Panc1 (cell line): ENCODE measurements around the gene CADPS2. TPM values are rescaled to one million over a fixed set of nuclear protein-coding genes. Genes with fewer than 3 reads are reported as not detected.

Source experiments
- ATAC-seq: fragments of 200-7000 bp; cut with Tn5 transposase; 2 replicates; pipeline ENCODE4 v1.9.1; 2020; ENCODE audit warnings: mild to moderate bottlenecking, moderate library complexity
- BruUV-seq: library from RNA; stranded (reverse); fragments of 400-500 nt; replicated peaks from 2 replicates; lab custom pipeline; 2021; lab: Mats Ljungman, UMichigan
- CTCF ChIA-PET: fragments of 300-600 bp; sonication (Branson Sonifier 250); formaldehyde crosslinking; loops from one replicate; lab custom pipeline; 2022; ENCODE audit warnings: antibody characterized with exemption; lab: Charles Lee
- POLR2A ChIA-PET: fragments of 300-600 bp; sonication (Branson Sonifier 250); formaldehyde crosslinking; loops from one replicate; lab custom pipeline; 2022; ENCODE audit warnings: antibody characterized with exemption; lab: Charles Lee
- DNase-seq: peaks from one replicate; pipeline ENCODE4 v3.0.0-alpha.2; 2010; ENCODE audit warnings: low read depth, low spot score
- H3K27ac ChIP-seq: 2 replicates; pipeline ENCODE4 v1.5.1; 2011; ENCODE audit warnings: mild to moderate bottlenecking, low read length, inconsistent platforms
- H3K27me3 ChIP-seq: fragments of 200-500 bp; sonication (Bioruptor generic); 2 replicates; pipeline ENCODE4 v1.6.0; 2014; ENCODE audit warnings: low read length, inconsistent platforms; ENCODE audit not compliant: control insufficient read depth, insufficient read depth
- H3K36me3 ChIP-seq: fragments of 200-500 bp; sonication (Bioruptor generic); 2 replicates; pipeline ENCODE4 v1.5.1; 2014; ENCODE audit warnings: inconsistent platforms, mild to moderate bottlenecking, low read length, moderate library complexity; ENCODE audit not compliant: control insufficient read depth, insufficient read depth
- H3K4me1 ChIP-seq: 2 replicates; pipeline ENCODE4 v1.5.1; 2011; ENCODE audit warnings: inconsistent platforms, mild to moderate bottlenecking, low read length, moderate library complexity; ENCODE audit not compliant: control insufficient read depth, insufficient read depth
- H3K4me3 ChIP-seq, 2 experiments: 2 replicates each; pipeline ENCODE4 v1.5.1; 2011 to 2012; ENCODE audit warnings: low read depth in 2 of 2, low read length in 2 of 2, mild to moderate bottlenecking in 2 of 2, inconsistent platforms in 1 of 2, moderate library complexity in 1 of 2
- H3K9me3 ChIP-seq: fragments of 200-500 bp; sonication (Bioruptor generic); 2 replicates; pipeline ENCODE4 v1.5.1; 2014; ENCODE audit warnings: low read depth, mild to moderate bottlenecking, inconsistent platforms, low read length, moderate library complexity; ENCODE audit not compliant: control insufficient read depth, insufficient read depth
- CTCF ChIP-seq: fragments of 450-650 bp; IDR thresholded peaks from 2 replicates; pipeline ENCODE4 v1.5.1; 2017; ENCODE audit warnings: mild to moderate bottlenecking
- POLR2AphosphoS5 ChIP-seq: IDR thresholded peaks from 2 replicates; pipeline ENCODE4 v1.6.1; 2012; ENCODE audit warnings: mild to moderate bottlenecking, low read depth, low read length, moderate library complexity
- SIN3A ChIP-seq: IDR thresholded peaks from 2 replicates; pipeline ENCODE4 v1.6.1; 2012; ENCODE audit warnings: low read depth, mild to moderate bottlenecking, low read length, moderate library complexity, borderline replicate concordance; ENCODE audit not compliant: insufficient read depth
- TCF7L2 ChIP-seq: IDR thresholded peaks from 2 replicates; pipeline ENCODE4 v1.6.1; 2011; ENCODE audit warnings: mild to moderate bottlenecking, low read depth, low read length, inconsistent platforms
- in situ Hi-C: cut with HindIII; loops from 2 replicates; pipeline ENCODE4 v1.10.0; 2016; ENCODE audit warnings: low sequenced_read_pairs, low pct_unique_long_range_greater_than_20kb
- intact Hi-C: fragments of 100-400 bp; cut with micrococcal nuclease; formaldehyde crosslinking; loops from one replicate; pipeline ENCODE4 v1.10.0; 2022; ENCODE audit not compliant: unreplicated experiment
- total RNA-seq: library from RNA; stranded (reverse); gene quantifications from one replicate; pipeline ENCODE4 v1.2.1, GENCODE V29; 2021; ENCODE audit not compliant: unreplicated experiment
- TF ChIP-seq, protein P1 (sequence below), 2 experiments: IDR thresholded peaks; 2 replicates each; pipeline ENCODE4 v1.6.1; 2011 to 2012; ENCODE audit warnings: low read depth in 2 of 2, control low read depth in 1 of 2, low read length in 1 of 2, mild to moderate bottlenecking in 1 of 2, moderate library complexity in 1 of 2; ENCODE audit not compliant: insufficient read depth in 1 of 2

The CADPS2 gene
- total RNA-seq, 1 experiment from 2014 or later, result 1.6 TPM

- ATAC-seq, result no peak
Observed at GRCh38 chr7:122770686-122771335, 115.4 kb downstream of the CADPS2 start.

GRCh38 chr7:122768827-122769226 lies 117.4 kb downstream of the CADPS2 start:
- no TSS peak for BruUV-seq
- ATAC-seq (no peak), DNase-seq (no peak)
- in situ Hi-C loops, result no loop called here
- intact Hi-C loops, result no loop called here
- Histone ChIP-seq H3K9me3 (no peaks in the 10 kb centered on the region), H3K36me3 (no peaks in the 10 kb centered on the region), H3K27ac (no peak overlapping the region), H3K4me3 (no peak overlapping the region), H3K4me1 (no peaks in the 10 kb centered on the region), H3K27me3 (no peaks in the 10 kb centered on the region)
- POLR2A ChIA-PET, result no interaction called here
- CTCF ChIA-PET, result no interaction called here
- TF ChIP-seq, protein P1, sequence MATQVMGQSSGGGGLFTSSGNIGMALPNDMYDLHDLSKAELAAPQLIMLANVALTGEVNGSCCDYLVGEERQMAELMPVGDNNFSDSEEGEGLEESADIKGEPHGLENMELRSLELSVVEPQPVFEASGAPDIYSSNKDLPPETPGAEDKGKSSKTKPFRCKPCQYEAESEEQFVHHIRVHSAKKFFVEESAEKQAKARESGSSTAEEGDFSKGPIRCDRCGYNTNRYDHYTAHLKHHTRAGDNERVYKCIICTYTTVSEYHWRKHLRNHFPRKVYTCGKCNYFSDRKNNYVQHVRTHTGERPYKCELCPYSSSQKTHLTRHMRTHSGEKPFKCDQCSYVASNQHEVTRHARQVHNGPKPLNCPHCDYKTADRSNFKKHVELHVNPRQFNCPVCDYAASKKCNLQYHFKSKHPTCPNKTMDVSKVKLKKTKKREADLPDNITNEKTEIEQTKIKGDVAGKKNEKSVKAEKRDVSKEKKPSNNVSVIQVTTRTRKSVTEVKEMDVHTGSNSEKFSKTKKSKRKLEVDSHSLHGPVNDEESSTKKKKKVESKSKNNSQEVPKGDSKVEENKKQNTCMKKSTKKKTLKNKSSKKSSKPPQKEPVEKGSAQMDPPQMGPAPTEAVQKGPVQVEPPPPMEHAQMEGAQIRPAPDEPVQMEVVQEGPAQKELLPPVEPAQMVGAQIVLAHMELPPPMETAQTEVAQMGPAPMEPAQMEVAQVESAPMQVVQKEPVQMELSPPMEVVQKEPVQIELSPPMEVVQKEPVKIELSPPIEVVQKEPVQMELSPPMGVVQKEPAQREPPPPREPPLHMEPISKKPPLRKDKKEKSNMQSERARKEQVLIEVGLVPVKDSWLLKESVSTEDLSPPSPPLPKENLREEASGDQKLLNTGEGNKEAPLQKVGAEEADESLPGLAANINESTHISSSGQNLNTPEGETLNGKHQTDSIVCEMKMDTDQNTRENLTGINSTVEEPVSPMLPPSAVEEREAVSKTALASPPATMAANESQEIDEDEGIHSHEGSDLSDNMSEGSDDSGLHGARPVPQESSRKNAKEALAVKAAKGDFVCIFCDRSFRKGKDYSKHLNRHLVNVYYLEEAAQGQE (IDR thresholded peaks at IDR 0.05; ENCODE audit: insufficient read depth in 1 of 2, low read depth in 2 of 2, low read length in 1 of 2), result no peak
- TF ChIP-seq POLR2AphosphoS5, result no peak
- no peak for TF ChIP-seq CTCF
- TF ChIP-seq TCF7L2, result no peak
- no peak for TF ChIP-seq SIN3A

More at GRCh38 chr7:122770686-122771335, 115.4 kb downstream of the CADPS2 start:
- TF ChIP-seq, protein P1 (IDR thresholded peaks at IDR 0.05; ENCODE audit: insufficient read depth in 1 of 2, low read depth in 2 of 2, low read length in 1 of 2), result no peak
- TF ChIP-seq TCF7L2 (no peak), SIN3A (no peak), POLR2AphosphoS5 (no peak), CTCF (no peak)
- no peak for DNase-seq
- H3K27me3 ChIP-seq, result no peaks in the 10 kb centered on the region
- no peaks in the 10 kb centered on the region for H3K36me3 ChIP-seq
- in situ Hi-C loops, result no loop called here
- no peaks in the 10 kb centered on the region for H3K4me1 ChIP-seq
- CTCF ChIA-PET, result no interaction called here
- POLR2A ChIA-PET, result no interaction called here
- BruUV-seq, result no TSS peak
- H3K9me3 ChIP-seq, result no peaks in the 10 kb centered on the region
- H3K27ac ChIP-seq, result no peak overlapping the region
- H3K4me3 ChIP-seq, result no peak overlapping the region
- intact Hi-C loops, result no loop called here
